Epithelial cell of esophagus (primary cell): ENCODE results near the gene XCR1.

ENCODE experiments used
- DNase-seq: peaks from one replicate; pipeline ENCODE4 v3.0.0; 2010; ENCODE audit warnings: low read depth
- H3K4me3 ChIP-seq: 2 replicates; pipeline ENCODE4 v1.5.1; 2011; ENCODE audit warnings: mild to moderate bottlenecking, low read length, control low read depth
- CTCF ChIP-seq: IDR thresholded peaks from 2 replicates; pipeline ENCODE4 v1.5.1; 2011; ENCODE audit warnings: low read depth, mild to moderate bottlenecking, low read length, control low read depth, inconsistent platforms; ENCODE audit not compliant: insufficient read depth; ENCODE audit errors: missing control alignments

The XCR1 gene

GRCh38 chr3:46019707-46020106, 7.6 kb downstream of the XCR1 start:
- TF ChIP-seq CTCF: no peak
- peak; percentile 39 for DNase-seq
- H3K4me3 ChIP-seq: no peak overlapping the region

- DNase-seq: no peak
- no peak overlapping the region for H3K4me3 ChIP-seq
- TF ChIP-seq CTCF: no peak
Measured at GRCh38 chr3:46017720-46018119, 9.6 kb downstream of the XCR1 start.

GRCh38 chr3:46013316-46014094, 13.8 kb downstream of the XCR1 start:
- no peak for TF ChIP-seq CTCF
- no peak overlapping the region for H3K4me3 ChIP-seq
- DNase-seq: no peak

GRCh38 chr3:46012246-46012645, 15.0 kb downstream of the XCR1 start:
- no peak for TF ChIP-seq CTCF
- no peak for DNase-seq
- H3K4me3 ChIP-seq: no peak overlapping the region

- DNase-seq: no peak
- no peak overlapping the region for H3K4me3 ChIP-seq
- TF ChIP-seq CTCF: no peak
Measured at GRCh38 chr3:46010519-46011113, 16.7 kb downstream of the XCR1 start.

GRCh38 chr3:46008058-46008457, 19.2 kb downstream of the XCR1 start:
- no peak for TF ChIP-seq CTCF
- no peak overlapping the region for H3K4me3 ChIP-seq
- DNase-seq: no peak

GRCh38 chr3:46007280-46007679, 20.0 kb downstream of the XCR1 start:
- TF ChIP-seq CTCF: no peak
- H3K4me3 ChIP-seq: no peak overlapping the region
- no peak for DNase-seq
